ENCODE measurements around the gene ANKRD28. TPM values are rescaled to one million over a fixed set of nuclear protein-coding genes. Genes with fewer than 3 reads are reported as not detected.

The ANKRD28 gene
- total and polyA plus RNA-seq, 2 of the 13 experiments (the other 11 are each of a cell fraction or from before 2014, with no cell fraction given) = 21.0 to 28.9 TPM

DNA sequence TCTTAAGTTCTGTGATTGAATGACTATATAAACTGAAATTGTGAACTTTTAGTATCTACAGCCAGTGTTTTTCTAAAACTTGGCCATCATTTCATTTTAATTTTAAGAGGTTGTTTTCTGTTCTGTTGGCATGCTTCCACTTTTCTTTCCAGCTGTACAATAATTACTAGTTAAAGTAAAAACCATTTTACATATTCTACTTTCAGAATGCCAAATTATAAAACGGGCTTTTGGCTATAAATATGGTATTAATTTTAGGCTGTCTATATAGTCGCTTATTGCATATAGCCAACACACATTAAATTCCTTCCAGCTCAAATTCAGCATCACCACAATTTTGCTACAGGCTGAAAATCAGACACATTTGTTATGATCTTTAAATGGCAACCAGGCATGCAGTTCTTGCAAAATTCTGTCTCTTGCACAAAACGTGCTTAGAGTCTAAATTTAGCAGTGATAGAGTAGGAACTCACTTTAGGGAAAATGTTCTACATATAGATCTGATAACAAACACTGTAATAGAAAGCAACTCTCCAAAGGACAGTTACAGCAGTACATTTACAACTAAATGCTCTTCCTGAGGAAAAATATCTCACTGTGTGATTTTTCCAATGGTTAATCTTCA, 115.1 kb downstream of the ANKRD28 start:
- no peaks in the 10 kb centered on the region for H3K27me3 ChIP-seq (ENCODE audit: control insufficient read depth in 1 of 2, insufficient read depth in 2 of 2, low read length in 2 of 2)
- H3K79me2 ChIP-seq (ENCODE audit: insufficient read depth, low read length) = no peaks in the 10 kb centered on the region
- ChIA-PET POLR2A (no interaction called here), CTCF (ENCODE audit: low intra/inter-chr PET ratio, low total read pairs) (no interaction called here)
- TF ChIP-seq RFX5 (IDR thresholded peaks at IDR 0.05; ENCODE audit: low read depth, low read length) (no peak), ZNF589 (CRISPR knock-in tag; conservative IDR thresholded peaks at IDR 0.05) (no peak), SMARCE1 (IDR thresholded peaks at IDR 0.05; ENCODE audit: borderline replicate concordance) (no peak), POLR2A (IDR thresholded peaks at IDR 0.05; ENCODE audit: insufficient read depth in 1 of 2, low read depth in 2 of 2, low read length in 2 of 2) (no peak)
- TF ChIP-seq, protein P1, sequence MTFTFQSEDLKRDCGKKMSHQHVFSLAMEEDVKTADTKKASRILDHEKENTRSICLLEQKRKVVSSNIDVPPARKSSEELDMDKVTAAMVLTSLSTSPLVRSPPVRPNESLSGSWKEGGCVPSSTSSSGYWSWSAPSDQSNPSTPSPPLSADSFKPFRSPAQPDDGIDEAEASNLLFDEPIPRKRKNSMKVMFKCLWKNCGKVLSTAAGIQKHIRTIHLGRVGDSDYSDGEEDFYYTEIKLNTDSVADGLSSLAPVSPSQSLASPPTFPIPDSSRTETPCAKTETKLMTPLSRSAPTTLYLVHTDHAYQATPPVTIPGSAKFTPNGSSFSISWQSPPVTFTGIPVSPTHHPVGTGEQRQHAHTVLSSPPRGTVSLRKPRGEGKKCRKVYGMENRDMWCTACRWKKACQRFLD (CRISPR knock-in tag; IDR thresholded peaks at IDR 0.05; ENCODE audit: borderline replicate concordance) = no peak
- no peak overlapping the region for H3K27ac ChIP-seq (ENCODE audit: extremely low read length, insufficient read depth, low read length)
- ATAC-seq = no peak
- H3K4me3 ChIP-seq (replicated peaks in 1 of 3; ENCODE audit: insufficient read depth in 1 of 3, low read depth in 2 of 3, low read length in 3 of 3) = no peak overlapping the region
- no peaks in the 10 kb centered on the region for H4K20me1 ChIP-seq (ENCODE audit: insufficient read depth, low read length)
- no TSS peak for BruUV-seq (replicated peaks)
- H3K9me3 ChIP-seq (ENCODE audit: low read length) = no peaks in the 10 kb centered on the region
- H3K4me2 ChIP-seq (ENCODE audit: low read depth, low read length) = no peak overlapping the region
- DNase-seq (ENCODE audit: low spot score) = no peak
- in situ Hi-C loops (cut with HindIII; ENCODE audit: extremely low pct_ligation_motif_present, low pct_unique_long_range_greater_than_20kb) (no loop called here), intact Hi-C loops (cut with micrococcal nuclease; ENCODE audit: unreplicated experiment) (no loop called here)
- FAIRE-seq = no peak
- no peaks in the 10 kb centered on the region for H3K4me1 ChIP-seq (ENCODE audit: insufficient read depth, low read length)
- 91% methylated on average over 3 of the region's 3 CpGs for WGBS (ENCODE audit: low lambda C conversion rate)
- no peak overlapping the region for H2AFZ ChIP-seq (ENCODE audit: low read length)
- H3K9ac ChIP-seq (ENCODE audit: insufficient read depth, low read depth, low read length) = no peak overlapping the region
- peaks cover 4 to 52% of the 10 kb centered on the region in 2 experiments; a peak in 4 of 5 replicates for H3K36me3 ChIP-seq (replicated peaks in 1 of 2; ENCODE audit: control insufficient read depth in 1 of 2, insufficient read depth in 2 of 2, low read length in 2 of 2)

DNA sequence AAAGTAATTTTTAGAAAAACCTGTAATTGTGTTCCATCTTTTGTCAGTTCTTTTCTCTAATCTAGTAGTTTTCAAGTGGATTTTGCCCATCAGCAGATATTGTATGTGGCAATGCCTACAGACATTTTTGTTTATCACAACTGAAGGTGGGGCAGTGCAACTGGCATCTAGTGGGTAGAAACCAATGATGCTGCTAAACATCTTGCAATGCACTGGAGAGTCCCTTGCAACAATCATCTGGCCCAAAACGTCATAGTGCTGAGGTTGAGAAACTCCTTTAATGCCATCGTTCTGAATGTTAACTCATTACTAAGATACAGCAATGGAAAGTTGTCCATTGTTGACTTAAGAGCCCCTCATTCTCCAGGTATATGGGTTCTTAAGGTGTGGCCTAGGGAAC, 116.1 kb downstream of the ANKRD28 start:
- no peak for ATAC-seq
- TF ChIP-seq SNAI1 (CRISPR knock-in tag; IDR thresholded peaks at IDR 0.05; ENCODE audit: borderline replicate concordance) = no peak
- no peak for TF ChIP-seq TOE1 (CRISPR knock-in tag; IDR thresholded peaks at IDR 0.05)
- no peak for TF ChIP-seq PAX8 (CRISPR knock-in tag; IDR thresholded peaks at IDR 0.05; ENCODE audit: borderline replicate concordance)
- TF ChIP-seq, protein P2, sequence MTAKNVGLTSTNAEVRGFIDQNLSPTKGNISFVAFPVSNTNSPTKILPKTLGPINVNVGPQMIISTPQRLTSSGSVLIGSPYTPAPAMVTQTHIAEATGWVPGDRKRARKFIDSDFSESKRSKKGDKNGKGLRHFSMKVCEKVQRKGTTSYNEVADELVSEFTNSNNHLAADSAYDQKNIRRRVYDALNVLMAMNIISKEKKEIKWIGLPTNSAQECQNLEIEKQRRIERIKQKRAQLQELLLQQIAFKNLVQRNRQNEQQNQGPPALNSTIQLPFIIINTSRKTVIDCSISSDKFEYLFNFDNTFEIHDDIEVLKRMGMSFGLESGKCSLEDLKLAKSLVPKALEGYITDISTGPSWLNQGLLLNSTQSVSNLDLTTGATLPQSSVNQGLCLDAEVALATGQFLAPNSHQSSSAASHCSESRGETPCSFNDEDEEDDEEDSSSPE (CRISPR knock-in tag; IDR thresholded peaks at IDR 0.05) = no peak

More for the DNA sequence above, 116.1 kb downstream of the ANKRD28 start:
- DNase-seq (ENCODE audit: low spot score) = no peak
- intact Hi-C loops (cut with micrococcal nuclease; ENCODE audit: unreplicated experiment) = no loop called here
- WGBS (ENCODE audit: low lambda C conversion rate) = 90% methylated on average over 2 of the region's 2 CpGs
- H3K36me3 ChIP-seq (replicated peaks in 1 of 2; ENCODE audit: control insufficient read depth in 1 of 2, insufficient read depth in 2 of 2, low read length in 2 of 2) = peaks cover 4 to 61% of the 10 kb centered on the region in 2 experiments; a peak in 4 of 5 replicates
- FAIRE-seq = no peak
- BruUV-seq (replicated peaks) = no TSS peak
- H3K4me2 ChIP-seq (ENCODE audit: low read depth, low read length) = no peak overlapping the region
- no peaks in the 10 kb centered on the region for H4K20me1 ChIP-seq (ENCODE audit: insufficient read depth, low read length)
- no peaks in the 10 kb centered on the region for H3K27me3 ChIP-seq (ENCODE audit: control insufficient read depth in 1 of 2, insufficient read depth in 2 of 2, low read length in 2 of 2)
- H3K79me2 ChIP-seq (ENCODE audit: insufficient read depth, low read length) = no peaks in the 10 kb centered on the region
- POLR2A ChIA-PET = no interaction called here
- no peak overlapping the region for H2AFZ ChIP-seq (ENCODE audit: low read length)
- in situ Hi-C loops (cut with HindIII; ENCODE audit: extremely low pct_ligation_motif_present, low pct_unique_long_range_greater_than_20kb) = no loop called here
- H3K4me3 ChIP-seq (replicated peaks in 1 of 3; ENCODE audit: insufficient read depth in 1 of 3, low read depth in 2 of 3, low read length in 3 of 3) = no peak overlapping the region
- H3K9me3 ChIP-seq (ENCODE audit: low read length) = no peaks in the 10 kb centered on the region
- no peak overlapping the region for H3K27ac ChIP-seq (ENCODE audit: extremely low read length, insufficient read depth, low read length)
- H3K9ac ChIP-seq (ENCODE audit: insufficient read depth, low read depth, low read length) = no peak overlapping the region
- no peaks in the 10 kb centered on the region for H3K4me1 ChIP-seq (ENCODE audit: insufficient read depth, low read length)
- CTCF ChIA-PET (ENCODE audit: low intra/inter-chr PET ratio, low total read pairs) = no interaction called here

Measured in HepG2 (cell line).